ENCODE results near the gene TENM4. TPM values are rescaled to one million over a fixed set of nuclear protein-coding genes. Genes with fewer than 3 reads are reported as not detected.

The TENM4 gene
- total and polyA plus RNA-seq, 11 donors, result 0.08 to 6.4 (median 1.0) TPM

DNA sequence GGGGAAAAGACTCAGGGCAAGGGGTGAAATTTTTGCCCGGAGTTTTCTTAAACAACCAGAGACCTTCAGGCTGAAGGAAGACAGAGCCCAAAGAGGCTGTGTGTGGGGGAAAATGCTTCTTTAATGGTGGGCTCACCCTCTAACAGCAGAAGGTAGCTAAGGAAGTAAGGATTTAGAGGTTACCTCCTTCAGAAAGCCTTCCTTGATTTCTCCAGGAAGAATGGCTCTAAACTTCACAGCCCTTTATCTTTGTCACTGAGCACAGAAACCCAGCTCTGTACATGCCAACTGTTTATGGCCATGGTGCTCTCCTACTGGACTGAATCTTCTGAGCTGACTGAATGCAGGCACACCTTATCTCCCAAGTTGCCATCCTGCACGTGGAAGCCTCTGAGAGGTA is 196.0 kb downstream of the TENM4 start:
- Histone ChIP-seq H3K4me3 (no peak overlapping the region), H3K4me1 (peaks cover 0 to 16% (median 6%) of the 10 kb centered on the region in 12 donors), H3K27me3 (no peaks in the 10 kb centered on the region), H3K36me3 (no peaks in the 10 kb centered on the region), H3K9me3 (no peaks in the 10 kb centered on the region), H3K27ac (peak overlapping the region in 6 of 12 donors; percentile 38 to 76 (median 53))
- 42 to 53% (median 46%) methylated on average over 2 of the region's 2 CpGs for WGBS, 4 donors
- TF ChIP-seq, protein P1, sequence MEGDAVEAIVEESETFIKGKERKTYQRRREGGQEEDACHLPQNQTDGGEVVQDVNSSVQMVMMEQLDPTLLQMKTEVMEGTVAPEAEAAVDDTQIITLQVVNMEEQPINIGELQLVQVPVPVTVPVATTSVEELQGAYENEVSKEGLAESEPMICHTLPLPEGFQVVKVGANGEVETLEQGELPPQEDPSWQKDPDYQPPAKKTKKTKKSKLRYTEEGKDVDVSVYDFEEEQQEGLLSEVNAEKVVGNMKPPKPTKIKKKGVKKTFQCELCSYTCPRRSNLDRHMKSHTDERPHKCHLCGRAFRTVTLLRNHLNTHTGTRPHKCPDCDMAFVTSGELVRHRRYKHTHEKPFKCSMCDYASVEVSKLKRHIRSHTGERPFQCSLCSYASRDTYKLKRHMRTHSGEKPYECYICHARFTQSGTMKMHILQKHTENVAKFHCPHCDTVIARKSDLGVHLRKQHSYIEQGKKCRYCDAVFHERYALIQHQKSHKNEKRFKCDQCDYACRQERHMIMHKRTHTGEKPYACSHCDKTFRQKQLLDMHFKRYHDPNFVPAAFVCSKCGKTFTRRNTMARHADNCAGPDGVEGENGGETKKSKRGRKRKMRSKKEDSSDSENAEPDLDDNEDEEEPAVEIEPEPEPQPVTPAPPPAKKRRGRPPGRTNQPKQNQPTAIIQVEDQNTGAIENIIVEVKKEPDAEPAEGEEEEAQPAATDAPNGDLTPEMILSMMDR (IDR thresholded peaks at IDR 0.05), result no peak
- no peak for TF ChIP-seq POLR2A (IDR thresholded peaks at IDR 0.05)
- DNase-seq (no peak), ATAC-seq (no peak)
- intact Hi-C loops (cut with DNase I), result no loop called here

DNA sequence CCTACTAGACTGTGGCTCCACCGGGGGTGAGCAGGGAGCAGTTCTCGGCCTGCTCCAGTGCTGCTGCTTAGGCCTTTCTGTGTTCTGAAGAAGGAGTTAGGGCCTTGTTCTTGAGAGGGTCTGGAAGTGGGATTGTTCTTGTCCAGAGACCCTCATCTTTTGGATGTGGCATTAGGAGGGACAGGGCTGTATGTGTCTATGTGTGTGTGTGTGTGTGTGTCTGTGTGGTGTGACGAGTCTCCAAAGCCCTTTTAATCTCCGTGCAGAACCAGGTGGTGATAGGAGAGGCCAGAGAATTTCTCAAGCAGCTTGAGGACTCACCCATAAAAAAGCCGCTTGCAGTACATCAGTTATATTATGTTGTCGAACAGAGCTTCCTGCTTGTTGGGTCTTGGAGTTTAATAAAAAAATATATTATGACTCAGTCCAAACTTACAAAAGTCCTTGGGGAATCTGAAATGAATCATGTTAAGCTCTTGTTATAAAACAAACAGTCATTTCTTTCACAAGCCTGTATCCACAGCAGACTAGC is 196.5 kb downstream of the TENM4 start:
- ATAC-seq (peak; percentile 53 to 91 (median 81)), DNase-seq (peak in 1 of 5 donors; percentile 28)
- H3K9me3 ChIP-seq, result no peaks in the 10 kb centered on the region
- peaks cover 0 to 16% (median 6%) of the 10 kb centered on the region in 12 donors for H3K4me1 ChIP-seq
- intact Hi-C loops (cut with DNase I), result no loop called here
- TF ChIP-seq, protein P1 (IDR thresholded peaks at IDR 0.05), result no peak
- TF ChIP-seq POLR2A (IDR thresholded peaks at IDR 0.05), result no peak
- WGBS, 4 donors, result 57 to 72% (median 62%) methylated on average over 6 of the region's 6 CpGs
- H3K27me3 ChIP-seq, result no peaks in the 10 kb centered on the region
- H3K36me3 ChIP-seq, result no peaks in the 10 kb centered on the region
- peak overlapping the region in 8 of 12 donors; percentile 32 to 76 (median 51) for H3K27ac ChIP-seq
- no peak overlapping the region for H3K4me3 ChIP-seq

DNA sequence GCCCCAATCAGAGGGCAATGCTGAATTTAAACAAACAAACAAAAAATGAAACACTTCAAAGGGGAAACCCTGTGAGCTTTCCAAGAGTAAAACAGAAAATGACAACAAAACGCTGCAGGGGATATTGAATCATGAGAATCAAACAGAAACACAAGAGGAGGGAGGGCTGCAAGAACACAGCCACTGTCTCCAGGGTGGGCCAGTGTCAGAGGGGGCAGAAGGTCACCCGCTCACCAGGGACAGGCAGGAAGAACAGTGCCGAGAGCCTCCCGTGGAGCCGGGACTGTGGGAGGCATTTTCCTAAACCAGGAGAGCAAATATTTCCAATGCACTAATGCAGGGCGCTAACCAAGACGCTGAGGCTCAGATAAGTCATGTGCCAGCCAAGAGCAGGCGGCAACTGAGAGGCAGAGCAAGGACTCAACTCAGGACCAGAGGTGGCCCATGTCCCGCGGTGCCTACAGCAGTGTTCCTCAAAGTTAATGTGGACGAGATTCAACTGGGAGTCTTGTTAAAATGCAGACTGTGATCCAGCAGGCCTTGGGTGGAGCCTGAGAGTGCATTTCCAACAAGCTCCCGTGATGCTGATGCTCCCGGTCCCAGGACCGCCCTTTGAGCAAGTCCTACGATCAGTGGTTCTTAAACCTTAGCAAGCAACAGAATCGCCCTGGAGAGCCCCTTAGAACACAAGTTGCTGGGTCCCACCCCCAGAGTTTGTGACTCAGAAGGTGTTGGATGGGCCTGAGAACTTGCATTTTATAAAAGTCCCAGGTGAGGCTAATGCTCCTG is 197.2 kb downstream of the TENM4 start:
- no peaks in the 10 kb centered on the region for H3K9me3 ChIP-seq
- DNase-seq, result peak in 1 of 5 donors; percentile 32
- H3K36me3 ChIP-seq, result no peaks in the 10 kb centered on the region
- H3K27ac ChIP-seq, result peak overlapping the region in 7 of 12 donors; percentile 32 to 76 (median 49)
- intact Hi-C loops (cut with DNase I), result no loop called here
- H3K4me1 ChIP-seq, result peaks cover 0 to 16% (median 6%) of the 10 kb centered on the region in 12 donors
- TF ChIP-seq, protein P1 (IDR thresholded peaks at IDR 0.05), result no peak
- TF ChIP-seq POLR2A (IDR thresholded peaks at IDR 0.05), result no peak
- 65 to 77% (median 70%) methylated on average over 15 to 16 of the region's 16 CpGs for WGBS, 4 donors
- no peak overlapping the region for H3K4me3 ChIP-seq
- H3K27me3 ChIP-seq, result no peaks in the 10 kb centered on the region
- peak; percentile 8 to 27 (median 14) for ATAC-seq

DNA sequence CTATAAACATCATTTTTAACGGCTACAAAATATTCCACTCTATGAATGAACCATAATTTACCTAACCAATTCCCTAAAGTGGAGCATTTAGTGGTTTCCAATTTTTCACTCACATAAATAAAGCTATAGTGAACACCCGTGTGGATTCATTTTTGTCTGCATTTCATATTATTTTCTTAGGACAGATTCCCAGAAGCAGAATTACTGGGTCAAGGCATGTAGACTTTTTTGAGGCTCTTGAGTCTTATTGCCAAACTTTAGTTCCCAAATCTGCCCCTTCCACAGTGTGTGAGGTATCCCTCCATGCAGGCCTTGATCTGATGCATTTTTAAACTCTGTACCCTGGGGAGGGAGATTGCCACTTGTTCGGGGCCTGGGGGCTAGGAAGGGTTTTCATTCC is 198.2 kb downstream of the TENM4 start:
- TF ChIP-seq POLR2A (IDR thresholded peaks at IDR 0.05), result no peak
- TF ChIP-seq, protein P1 (IDR thresholded peaks at IDR 0.05), result no peak
- ATAC-seq, result no peak
- WGBS, 4 donors, result 76 to 85% (median 78%) methylated on average over 3 of the region's 3 CpGs

More for the DNA sequence above, 198.2 kb downstream of the TENM4 start:
- no peak for DNase-seq
- H3K4me1 ChIP-seq, result peaks cover 0 to 24% (median 9%) of the 10 kb centered on the region in 12 donors
- no peaks in the 10 kb centered on the region for H3K27me3 ChIP-seq
- no peaks in the 10 kb centered on the region for H3K9me3 ChIP-seq
- H3K4me3 ChIP-seq, result no peak overlapping the region
- intact Hi-C loops (cut with DNase I), result no loop called here
- H3K27ac ChIP-seq, result no peak overlapping the region
- H3K36me3 ChIP-seq, result no peaks in the 10 kb centered on the region

Measured in heart left ventricle (tissue), 16 donors.